Posterior vena cava (tissue), 2 donors: ENCODE measurements around the gene IKBKG. TPM values are rescaled to one million over a fixed set of nuclear protein-coding genes. Genes with fewer than 3 reads are reported as not detected.
"Not testable (repeated sequence)": the region's sequence is repeated elsewhere in the genome, so short reads cannot be mapped to it uniquely, and the experiment has no call there.

Experiments
- DNase-seq: peaks from one replicate; pipeline ENCODE4 v3.0.0-alpha.2; 2020; ENCODE audit warnings: low spot score
- intact Hi-C, 2 donors: fragments of 100-400 bp; cut with DNase I; formaldehyde crosslinking; loops; one replicate each; pipeline versions ENCODE4 v1.14.1 to v1.14.2; 2022 to 2023
- long read RNA-seq, 2 donors: library from polyadenylated mRNA; unstranded; transcript quantifications; one replicate each; pipeline ENCODE4 v2.0.0, GENCODE V29; 2020 to 2021
- total RNA-seq, 2 donors: library from RNA; stranded (reverse); fragmentation: NEBNext Ultra II Directional; extraction: Animal tissue kit (Norgen Biotek cat#: 25700); gene quantifications; one replicate each; pipeline ENCODE4 v1.2.1, GENCODE V29; 2021
- donor health status: DM: yes; HTN: yes; CAD: no.
- donor health status: DM: yes; HTN: yes; CAD: no.

The IKBKG gene, protein sequence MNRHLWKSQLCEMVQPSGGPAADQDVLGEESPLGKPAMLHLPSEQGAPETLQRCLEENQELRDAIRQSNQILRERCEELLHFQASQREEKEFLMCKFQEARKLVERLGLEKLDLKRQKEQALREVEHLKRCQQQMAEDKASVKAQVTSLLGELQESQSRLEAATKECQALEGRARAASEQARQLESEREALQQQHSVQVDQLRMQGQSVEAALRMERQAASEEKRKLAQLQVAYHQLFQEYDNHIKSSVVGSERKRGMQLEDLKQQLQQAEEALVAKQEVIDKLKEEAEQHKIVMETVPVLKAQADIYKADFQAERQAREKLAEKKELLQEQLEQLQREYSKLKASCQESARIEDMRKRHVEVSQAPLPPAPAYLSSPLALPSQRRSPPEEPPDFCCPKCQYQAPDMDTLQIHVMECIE
- total RNA-seq: 10 to 100 TPM; 24.2 to 25.6 TPM
- long read RNA-seq, donor 1, transcript IKBKG-206 (10 exons, 2,299 nt): major isoform, 9 of 18 reads
- long read RNA-seq, donor 1, partial matches to known transcripts: 3 of 18 reads
- long read RNA-seq, donor 1, other reads (novel, unspliced or antisense): 3 of 18 reads
- long read RNA-seq, donor 2, transcript IKBKG-212 (10 exons, 1,949 nt): minor isoform, 5 of 73 reads
- long read RNA-seq, donor 2, transcript IKBKG-206 (10 exons, 2,299 nt): major isoform, 55 of 73 reads
- long read RNA-seq, donor 2, partial matches to known transcripts: 3 of 73 reads
- long read RNA-seq, donor 2, other reads (novel, unspliced or antisense): 9 of 73 reads

DNA sequence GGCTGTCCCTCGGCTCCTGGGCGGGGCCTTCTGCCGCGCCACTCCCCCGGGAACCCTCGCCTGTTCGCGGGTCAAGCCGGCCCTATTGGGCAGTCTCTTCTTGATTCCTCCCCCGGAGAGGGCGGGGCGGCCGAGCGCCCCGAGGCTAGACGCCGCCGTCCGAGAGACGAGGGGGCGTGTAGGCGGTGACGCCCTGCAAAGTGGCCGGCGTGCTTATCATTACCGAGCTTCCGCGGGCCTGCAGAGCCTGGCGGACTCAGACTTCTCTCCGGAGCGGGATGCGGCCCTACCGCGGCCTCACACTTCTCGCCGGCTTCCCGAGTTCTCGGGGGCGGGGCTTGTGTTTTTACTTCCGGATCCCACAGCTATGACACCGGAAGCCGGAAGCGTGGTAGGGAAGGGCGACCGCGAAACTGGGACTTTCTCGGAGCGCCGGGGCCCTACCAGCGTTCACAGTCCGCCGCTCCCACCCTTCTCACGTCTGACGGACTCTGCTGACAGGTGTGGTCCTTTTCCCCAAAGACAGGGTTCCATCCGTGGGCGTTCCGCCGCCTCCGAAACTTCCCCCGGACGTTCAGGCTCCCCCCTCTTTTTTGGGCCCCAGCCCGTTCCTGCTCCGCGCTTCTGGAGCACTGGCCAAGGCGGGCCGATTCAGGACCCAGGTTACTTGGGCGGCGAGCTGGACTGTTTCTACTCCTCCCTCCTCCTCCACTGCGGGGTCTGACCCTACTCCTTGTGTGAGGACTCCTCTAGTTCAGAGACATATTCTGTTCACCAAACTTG is at the start of gene IKBKG:
Gene IKBKG, plus strand, starts transcription at position 376 of the 783 bp plus-strand sequence. CDS start 4,383 bp downstream, outside the sequence.
- intact Hi-C loops: no loop called here
- DNase-seq: peak; percentile 96

DNA sequence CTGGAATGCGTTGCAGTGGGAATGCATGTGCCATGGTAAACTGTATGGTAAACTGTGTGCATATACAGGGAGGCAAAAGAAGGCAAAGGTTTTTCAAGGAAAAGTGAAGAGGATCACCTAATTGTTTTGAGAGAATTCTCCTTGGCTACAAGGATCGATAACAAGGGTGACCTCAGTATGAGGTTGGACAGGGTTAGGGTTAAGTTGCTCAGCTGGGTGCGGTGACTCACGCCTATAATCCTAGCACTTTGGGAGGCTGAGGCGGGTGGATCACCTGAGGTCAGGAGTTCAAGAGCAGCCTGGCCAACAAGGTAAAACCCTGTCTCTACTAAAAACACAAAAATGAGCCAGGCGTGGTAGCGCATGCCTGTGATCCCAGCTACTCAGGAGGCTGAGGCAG is 46.0 kb upstream of the IKBKG start:
- DNase-seq, intact Hi-C loops: not testable (repeated sequence)

DNA sequence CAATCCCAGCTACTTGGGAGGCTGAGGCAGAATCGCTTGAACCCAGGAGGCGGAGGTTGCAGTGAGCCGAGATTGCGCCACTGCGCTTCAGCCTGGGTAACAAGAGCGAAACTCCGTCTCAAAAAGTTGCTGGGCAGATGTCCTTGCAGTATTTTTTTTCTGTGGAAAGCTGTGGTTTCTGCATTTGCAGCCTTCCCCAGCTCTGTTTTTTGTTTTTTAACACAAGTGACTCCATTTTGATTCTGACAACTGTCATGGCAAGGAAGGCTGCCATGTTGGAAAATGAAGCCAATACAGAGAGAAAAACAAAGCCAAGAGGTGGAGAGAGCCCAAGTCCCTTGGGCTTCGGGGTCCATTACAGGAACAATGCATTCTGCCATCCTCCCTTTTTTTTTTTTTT is 45.3 kb upstream of the IKBKG start:
- intact Hi-C loops: no loop called here
- no peak for DNase-seq

DNA sequence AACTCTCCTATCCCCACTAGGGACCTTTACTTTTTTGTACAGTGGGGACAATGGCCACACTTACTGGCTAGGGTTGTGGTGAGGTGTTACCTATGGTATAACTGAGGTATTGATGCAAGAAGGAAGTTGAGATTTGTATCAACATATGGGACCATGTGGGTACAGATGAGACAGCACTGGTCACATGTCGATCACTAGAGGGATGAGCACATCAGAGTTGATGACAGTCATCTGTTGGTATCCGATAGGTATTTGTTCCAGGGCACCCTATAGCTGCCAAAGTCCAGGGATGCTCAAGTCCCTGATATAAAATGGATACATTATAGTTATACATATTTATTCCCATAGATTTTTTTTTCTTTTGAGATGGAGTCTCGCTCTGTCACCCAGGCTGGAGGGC is 44.4 kb upstream of the IKBKG start:
- DNase-seq: no peak
- intact Hi-C loops: no loop called here

DNA sequence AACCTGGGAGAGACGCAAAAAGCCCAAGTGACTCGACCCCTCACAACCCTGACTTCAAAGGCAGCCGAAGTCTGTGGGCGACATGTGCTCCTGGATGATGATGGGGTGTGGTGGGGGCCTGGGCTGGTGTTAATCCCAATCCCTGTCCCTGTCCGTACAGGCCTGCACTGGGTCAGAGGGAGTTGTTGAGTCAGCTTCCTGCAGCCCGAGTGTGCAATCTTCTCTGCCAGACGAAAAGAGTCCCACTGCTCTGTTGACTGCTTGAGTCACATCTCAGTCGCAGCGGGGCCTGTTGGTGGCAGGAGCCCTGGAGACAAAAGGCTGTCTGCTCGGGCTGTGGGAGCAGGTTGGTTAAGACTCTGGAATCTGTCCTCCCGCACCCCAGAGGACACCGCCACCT is 41.7 kb upstream of the IKBKG start:
- intact Hi-C loops: no loop called here
- DNase-seq: no peak

DNA sequence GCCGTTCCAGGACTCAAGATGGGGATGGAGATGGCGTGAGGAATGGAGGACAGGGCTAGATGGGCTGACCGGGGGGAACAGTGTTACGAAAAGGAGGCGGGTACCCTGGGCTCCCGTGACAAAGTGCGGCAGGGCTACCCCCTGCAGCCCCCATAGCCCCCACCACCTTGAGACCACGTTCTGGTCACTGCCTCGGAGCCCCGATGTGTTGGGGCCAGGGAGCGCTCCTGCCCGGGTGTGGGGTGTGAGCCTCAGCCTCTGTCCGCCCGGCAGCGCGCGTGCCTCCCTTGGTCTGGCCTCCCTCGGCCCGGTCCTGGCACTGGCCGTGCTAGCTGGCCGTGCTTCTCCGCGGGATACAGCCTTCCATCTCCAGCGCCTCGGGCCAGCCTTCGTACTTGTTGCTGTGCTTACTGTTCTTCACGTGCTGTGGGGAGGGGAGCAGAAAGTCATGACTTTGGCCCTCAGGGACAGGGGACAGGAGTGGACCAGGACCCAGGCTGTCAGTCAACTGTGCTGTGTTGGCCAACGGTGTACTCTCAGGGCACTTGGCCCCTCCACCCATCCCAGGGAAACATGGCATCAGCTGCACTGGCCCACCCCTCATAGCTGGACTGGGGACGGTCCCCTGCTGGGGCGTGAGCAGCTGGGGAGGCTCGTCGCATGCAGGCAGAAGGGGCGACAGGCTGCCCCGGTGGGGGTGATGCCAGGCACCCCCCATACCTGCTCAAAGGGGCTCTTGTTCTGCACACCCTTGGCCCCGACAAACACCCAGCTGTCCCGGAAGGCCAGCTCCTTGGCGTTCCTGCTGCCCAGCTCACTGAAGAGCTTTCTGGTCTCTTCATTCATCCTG is 40.7 kb upstream of the IKBKG start:
- intact Hi-C loops: no loop called here
- DNase-seq: no peak

DNA sequence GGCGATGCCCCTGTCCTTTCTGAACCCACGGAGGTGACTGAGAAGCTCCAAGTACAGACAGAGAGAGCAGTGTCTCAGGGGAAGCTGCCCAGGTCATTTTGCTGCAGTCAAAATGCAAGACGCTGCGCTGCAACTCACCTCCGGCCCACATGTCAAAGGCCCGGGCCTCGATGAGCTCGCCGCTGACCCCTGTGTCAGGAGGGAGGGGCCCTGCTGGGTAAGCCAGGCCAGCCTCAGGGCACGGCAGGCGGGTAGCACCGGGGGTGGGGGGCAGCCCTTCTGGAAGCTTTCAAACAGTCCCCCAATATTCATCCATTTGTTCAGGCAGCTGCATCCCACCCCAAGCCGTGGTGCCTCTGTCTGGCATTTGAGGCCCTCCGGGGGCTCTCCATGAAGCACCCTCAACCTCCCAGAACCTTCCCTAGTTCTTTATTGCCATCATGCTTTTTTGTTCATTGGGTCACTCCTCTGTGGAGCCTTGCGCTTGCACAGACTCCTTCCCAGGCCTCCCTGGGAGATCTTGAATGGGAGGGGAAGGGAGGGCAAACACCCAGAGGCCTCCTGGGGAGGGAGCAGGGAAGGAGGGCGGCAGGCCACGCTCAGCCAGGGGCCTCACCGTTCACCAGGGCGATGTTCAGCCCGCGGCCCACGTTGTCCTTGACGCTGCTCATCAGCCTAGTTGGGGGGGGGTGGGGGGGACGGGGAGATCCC is 39.6 kb upstream of the IKBKG start:
- no peak for DNase-seq
- intact Hi-C loops: no loop called here

DNA sequence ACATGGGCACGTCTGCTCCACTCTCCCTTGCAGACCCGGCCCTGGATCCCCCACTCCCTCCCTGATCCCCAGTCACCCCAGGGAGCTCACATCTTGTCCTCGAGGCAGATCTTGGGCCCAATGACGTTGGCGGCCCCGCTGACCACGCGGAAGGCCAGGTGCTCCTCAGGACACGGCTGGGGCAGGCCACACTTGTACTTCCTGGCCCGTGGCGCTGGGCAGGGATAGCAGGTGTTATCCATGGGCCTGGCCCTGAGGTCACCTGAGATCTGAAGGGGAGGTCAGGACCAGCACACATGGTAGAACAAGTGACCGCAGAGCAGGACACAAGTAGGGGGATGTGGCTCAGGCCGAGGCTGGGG is 39.1 kb upstream of the IKBKG start:
- intact Hi-C loops: no loop called here
- no peak for DNase-seq

DNA sequence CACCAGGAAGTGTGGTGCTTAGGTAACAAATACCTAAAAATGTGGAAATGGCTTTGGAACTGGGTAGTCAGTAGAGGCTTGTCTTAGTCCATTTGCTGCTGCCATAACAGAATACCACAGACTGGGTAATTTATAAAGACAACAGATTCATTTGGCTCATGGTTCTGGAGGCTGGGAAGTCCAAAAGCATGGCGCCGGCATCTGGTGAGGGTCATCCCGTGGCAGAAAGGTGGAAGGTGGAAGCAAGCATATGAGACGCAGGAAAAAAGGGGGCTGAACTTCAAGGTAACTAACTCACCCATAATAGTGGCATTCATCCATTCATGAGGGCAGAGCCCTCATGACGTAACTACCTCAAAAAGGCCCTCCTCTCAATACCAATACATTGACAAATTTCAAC is 38.0 kb upstream of the IKBKG start:
- intact Hi-C loops: no loop called here
- DNase-seq: no peak

DNA sequence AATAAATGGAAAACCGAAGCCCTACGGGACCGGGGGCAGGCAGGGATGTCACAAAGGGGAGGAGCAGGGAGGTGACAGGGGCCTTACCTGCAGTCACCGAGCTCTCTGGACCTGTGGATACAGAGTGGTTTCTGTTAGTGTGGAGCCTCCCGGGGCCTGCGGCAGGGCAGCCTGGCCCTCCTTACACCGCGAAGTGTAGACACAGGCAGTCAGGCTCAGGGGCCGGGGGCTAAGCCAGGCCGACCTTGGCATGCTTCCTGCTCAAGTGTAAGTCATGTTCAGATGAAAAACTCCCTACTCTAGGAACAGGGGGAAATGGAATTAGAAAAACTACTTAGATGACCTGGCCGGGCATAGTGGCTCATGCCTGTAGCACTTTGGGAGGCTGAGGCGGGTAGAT is 35.7 kb upstream of the IKBKG start:
- intact Hi-C loops: no loop called here
- DNase-seq: no peak

DNA sequence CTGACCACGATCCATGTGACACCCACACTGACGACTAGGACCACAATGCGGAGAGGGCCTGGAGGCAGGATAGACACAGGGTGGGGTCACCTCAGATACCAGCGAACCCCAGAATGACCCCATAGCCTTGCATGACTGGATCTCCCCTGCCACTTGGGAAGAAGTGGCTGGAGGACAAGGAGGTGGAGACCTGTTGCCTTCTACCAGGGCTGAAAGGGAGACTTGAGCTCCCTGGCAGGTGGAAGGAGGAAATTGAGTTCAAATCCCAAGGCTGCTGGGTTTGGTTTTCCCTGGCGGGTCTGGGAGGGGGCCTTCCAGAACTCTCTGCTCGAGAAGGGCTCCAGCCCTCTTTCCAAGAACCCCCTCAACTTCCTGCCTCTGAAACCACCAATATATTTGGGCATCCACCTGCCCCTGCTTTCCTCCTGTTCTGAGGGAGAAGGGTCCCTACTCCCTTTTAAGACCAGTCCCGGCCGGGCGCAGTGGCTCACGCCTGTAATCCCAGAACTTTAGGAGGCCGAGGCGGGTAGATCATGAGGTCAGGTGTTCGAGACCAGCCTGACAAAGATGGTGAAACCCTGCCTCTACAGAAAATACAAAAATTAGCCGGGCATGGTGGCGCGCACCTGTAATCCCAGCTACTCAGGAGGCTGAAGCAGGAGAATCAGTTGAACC is 34.4 kb upstream of the IKBKG start:
- no peak for DNase-seq
- intact Hi-C loops: no loop called here

DNA sequence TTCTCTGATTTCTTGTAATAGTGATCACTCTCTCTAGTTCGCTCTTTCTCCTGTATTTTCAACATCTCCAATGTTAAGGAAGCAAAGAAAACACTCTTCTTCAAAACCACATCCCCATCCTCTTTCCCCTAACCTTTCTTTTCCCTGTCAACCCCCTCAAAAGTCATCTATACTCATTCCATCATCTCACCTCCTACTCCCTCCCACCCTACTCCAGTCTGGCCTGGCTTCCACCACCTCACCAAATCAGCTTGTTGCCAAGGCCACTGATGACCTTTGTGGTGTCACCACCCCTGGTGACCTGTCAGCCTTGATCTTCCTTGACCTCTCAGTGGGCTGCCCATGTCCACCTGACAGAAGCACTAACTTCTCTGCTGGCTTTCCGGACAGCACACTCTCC is 33.7 kb upstream of the IKBKG start:
- intact Hi-C loops: no loop called here
- DNase-seq: no peak

DNA sequence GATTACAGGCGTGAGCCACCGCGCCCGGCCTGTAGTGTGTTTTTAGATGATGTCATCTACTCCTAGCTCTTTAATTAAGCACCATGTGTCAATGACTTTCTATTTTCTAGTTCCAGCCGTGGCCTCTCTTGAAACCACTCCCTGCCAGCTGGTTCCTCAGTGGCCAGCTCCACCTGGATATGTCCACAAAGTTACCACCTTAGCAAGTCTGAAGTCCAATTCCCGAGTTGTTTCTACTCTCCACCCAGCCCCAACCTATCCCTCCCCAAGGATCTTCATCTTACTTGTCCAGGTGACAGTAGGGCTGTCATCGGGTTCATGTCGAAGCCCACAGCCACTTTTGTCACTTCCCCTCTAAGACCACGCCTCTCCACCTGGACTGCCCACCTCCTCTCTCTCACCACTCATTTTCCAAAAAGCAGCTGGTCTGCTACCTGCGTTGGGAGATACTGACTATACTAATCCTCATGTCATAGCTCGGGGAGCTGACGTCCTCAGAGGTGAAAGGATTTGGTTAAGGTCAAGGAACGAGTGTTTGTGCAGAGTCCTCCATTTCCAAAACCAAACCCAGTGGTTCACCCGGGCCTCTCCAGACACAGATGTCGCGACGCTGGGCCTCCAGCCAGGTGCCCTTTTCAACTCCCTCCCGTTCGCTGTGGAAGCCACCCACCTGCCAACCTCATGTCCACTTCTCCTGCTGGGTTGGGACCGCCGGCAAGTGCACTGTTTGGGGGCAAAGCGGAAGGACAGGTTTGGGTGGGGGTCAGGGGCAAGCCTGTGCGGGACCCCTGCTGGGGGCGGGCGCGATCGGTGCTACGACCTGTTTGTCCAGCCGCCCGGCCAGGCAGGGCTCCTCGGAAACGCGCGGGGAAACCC is 32.1 kb upstream of the IKBKG start:
- intact Hi-C loops: loop anchor here in 1 of 2 donors (5.0 kb wide), 1 partner anchor 738 kb away; no protein-coding TSS in a partner anchor
- DNase-seq: no peak

DNA sequence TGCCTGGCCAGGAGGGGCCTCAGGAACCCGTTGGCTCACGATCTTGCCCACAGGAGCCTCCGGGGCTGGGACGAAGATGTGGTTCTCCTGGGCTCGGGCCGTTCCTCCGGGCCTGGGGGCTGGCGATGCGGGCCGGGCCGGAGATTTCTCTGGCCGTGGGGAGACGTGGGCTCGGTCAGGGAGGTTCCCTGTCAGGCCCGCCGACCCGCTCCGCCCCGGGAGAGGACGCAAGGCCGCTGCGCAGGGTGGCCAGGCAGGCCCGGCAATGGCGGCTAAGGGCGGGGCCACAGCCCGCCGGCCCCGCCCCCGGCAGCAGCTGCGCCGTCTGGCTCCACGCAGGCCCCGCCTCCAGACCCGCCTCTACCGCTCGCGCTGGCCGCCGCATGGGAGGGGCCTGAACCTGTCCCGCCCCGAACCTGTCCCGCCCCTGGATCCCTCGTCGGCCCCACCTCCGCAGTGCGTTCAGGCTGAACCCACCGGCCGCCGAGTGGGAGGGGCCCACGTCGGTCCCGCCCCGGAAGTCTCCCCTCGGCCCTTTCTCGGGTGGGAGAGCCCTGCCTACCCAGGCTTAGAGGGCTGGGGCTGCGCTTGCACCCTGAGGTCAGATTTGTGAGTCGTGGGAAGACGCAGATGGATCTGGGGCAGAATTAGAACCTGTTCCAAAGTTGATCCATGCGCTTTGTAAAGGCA is 31.3 kb upstream of the IKBKG start, which contains the start of gene FAM3A:
Gene FAM3A, minus strand, starts transcription at position 267 of the 690 bp plus-strand sequence. CDS start 460 bp downstream, outside the sequence.
- DNase-seq: peak; percentile 98
- intact Hi-C loops: loop anchor here in 1 of 2 donors (5.0 kb wide), 1 partner anchor 739 kb away; no protein-coding TSS in a partner anchor

DNA sequence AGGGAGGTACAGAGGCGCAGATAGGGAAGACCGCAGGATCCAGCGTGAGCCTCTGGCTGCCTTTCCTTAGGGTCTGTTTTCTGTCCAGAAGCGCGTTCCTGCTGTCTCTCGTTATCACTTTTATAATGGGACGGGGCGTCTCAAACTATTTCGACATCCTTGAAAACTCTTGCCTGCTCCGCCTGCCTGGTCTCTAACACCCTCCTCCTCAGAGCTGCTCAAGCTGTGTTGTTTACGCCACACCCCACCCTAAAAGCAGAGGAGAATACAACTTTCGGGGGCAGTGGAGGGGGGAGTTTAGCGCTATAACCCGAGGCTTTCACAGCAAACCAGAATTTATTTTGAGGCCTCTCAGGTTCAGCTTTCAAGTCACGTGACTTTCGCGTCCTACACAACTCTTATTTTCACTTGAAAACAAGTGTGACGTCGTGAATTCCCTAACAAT is 30.7 kb upstream of the IKBKG start:
- intact Hi-C loops: loop anchor here in 1 of 2 donors (5.0 kb wide), 1 partner anchor 739 kb away; no protein-coding TSS in a partner anchor
- no peak for DNase-seq
